CD4-positive, alpha-beta T cell treated with Interferon alpha-2 for 1 hour (primary cell): ENCODE data around the gene OSBPL10.
"Not testable (repeated sequence)": the region's sequence is repeated elsewhere in the genome, so short reads cannot be mapped to it uniquely, and the experiment has no call there.

Experiments
- DNase-seq, 2 donors: peaks; one replicate each; pipeline ENCODE4 v3.0.0-alpha.2; 2020 to 2022

The OSBPL10 gene

GRCh38 chr3:31802981-31803740 lies 177.9 kb downstream of the OSBPL10 start:
- DNase-seq = no peak

GRCh38 chr3:31800436-31800835 lies 180.6 kb downstream of the OSBPL10 start:
- DNase-seq = no peak

- no peak for DNase-seq
These were observed 182.2 kb downstream of the OSBPL10 start for GRCh38 chr3:31798840-31799239.

GRCh38 chr3:31793821-31794220 lies 187.2 kb downstream of the OSBPL10 start:
- no peak for DNase-seq

GRCh38 chr3:31791090-31791430 lies 190.0 kb downstream of the OSBPL10 start:
- no peak for DNase-seq

GRCh38 chr3:31790193-31791089 lies 190.6 kb downstream of the OSBPL10 start:
- no peak for DNase-seq

GRCh38 chr3:31789429-31789828 lies 191.6 kb downstream of the OSBPL10 start:
- no peak for DNase-seq

GRCh38 chr3:31785734-31786133 lies 195.3 kb downstream of the OSBPL10 start:
- DNase-seq = no peak

GRCh38 chr3:31785286-31785685 lies 195.8 kb downstream of the OSBPL10 start:
- no peak for DNase-seq

- not testable (repeated sequence) for DNase-seq
These were observed 197.2 kb downstream of the OSBPL10 start for GRCh38 chr3:31783851-31784250.

GRCh38 chr3:31782306-31782705 lies 198.8 kb downstream of the OSBPL10 start:
- not testable (repeated sequence) for DNase-seq

- no peak for DNase-seq
These were observed 201.5 kb downstream of the OSBPL10 start for GRCh38 chr3:31779514-31779913.

- DNase-seq = no peak
These were observed 203.2 kb downstream of the OSBPL10 start for GRCh38 chr3:31777887-31778286.

GRCh38 chr3:31777092-31777491 lies 204.0 kb downstream of the OSBPL10 start:
- DNase-seq = no peak

GRCh38 chr3:31776016-31776415 lies 205.0 kb downstream of the OSBPL10 start:
- DNase-seq = no peak

GRCh38 chr3:31775383-31775782 lies 205.7 kb downstream of the OSBPL10 start:
- DNase-seq = no peak

- no peak for DNase-seq
These were observed 208.1 kb downstream of the OSBPL10 start for GRCh38 chr3:31772758-31773473.

- DNase-seq = no peak
These were observed 208.8 kb downstream of the OSBPL10 start for GRCh38 chr3:31772272-31772671.

- no peak for DNase-seq
These were observed 210.2 kb downstream of the OSBPL10 start for GRCh38 chr3:31770822-31771326.

- DNase-seq = peak; percentile 40 to 60
These were observed 212.5 kb downstream of the OSBPL10 start for GRCh38 chr3:31768479-31769125.

GRCh38 chr3:31767920-31768319 lies 213.1 kb downstream of the OSBPL10 start:
- no peak for DNase-seq

GRCh38 chr3:31766669-31767068 lies 214.4 kb downstream of the OSBPL10 start:
- no peak for DNase-seq

- no peak for DNase-seq
These were observed 215.2 kb downstream of the OSBPL10 start for GRCh38 chr3:31765871-31766270.
